Measurements from ENCODE around the gene CAPN11. TPM values are rescaled to one million over a fixed set of nuclear protein-coding genes. Genes with fewer than 3 reads are reported as not detected.

CAPN11 gene
- total and polyA plus RNA-seq, 4 donors, result 0.08 to 0.19 (median 0.09) TPM; not detected in 1

DNA sequence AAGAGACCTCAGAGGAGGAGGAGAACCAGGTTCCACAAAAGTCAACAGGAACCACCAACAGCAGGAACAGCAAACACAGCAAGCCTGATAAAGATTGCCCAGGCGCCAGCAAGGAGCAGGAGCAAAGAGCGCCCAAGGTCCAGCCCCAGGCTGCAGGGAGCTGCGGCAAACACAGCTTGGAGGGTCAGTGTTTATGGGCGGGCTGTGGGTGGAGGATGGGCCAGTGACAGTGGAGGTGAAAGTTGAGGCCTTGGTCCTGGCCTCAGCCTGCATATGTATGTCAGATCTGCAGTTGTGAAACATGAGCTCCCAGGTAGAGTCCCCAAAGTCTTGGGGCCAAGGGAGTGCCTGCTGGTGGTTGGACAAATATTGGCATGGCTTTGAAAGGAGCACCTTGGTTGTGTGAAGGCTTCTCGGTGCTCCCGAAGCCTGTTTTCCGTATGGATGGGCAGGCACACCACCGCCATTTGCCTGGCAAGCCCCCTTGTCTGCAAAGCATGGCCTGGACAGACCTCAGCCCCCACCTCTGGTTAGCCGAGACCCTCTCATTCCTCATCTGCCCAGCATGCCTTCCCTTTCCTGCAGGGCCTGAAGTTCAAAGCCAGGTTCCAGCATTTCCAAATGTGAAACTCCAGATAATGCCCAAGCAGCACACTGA lies 2.0 kb upstream of the CAPN11 start:
- TF ChIP-seq FOXA1 (IDR thresholded peaks at IDR 0.05) (no peak), RXRA (IDR thresholded peaks at IDR 0.05) (peak; percentile 8 to 13), HNF4A (conservative IDR thresholded peaks at IDR 0.05) (peak in 1 of 2 donors; percentile 27), YY1 (IDR thresholded peaks at IDR 0.05) (no peak), SP1 (IDR thresholded peaks at IDR 0.05) (no peak), JUND (IDR thresholded peaks at IDR 0.05) (no peak)
- H3K4me1 ChIP-seq (ENCODE audit: control insufficient read depth in 4 of 4, insufficient read depth in 4 of 4, low read length in 3 of 4), result peaks cover 0 to 3% (median 1%) of the 10 kb centered on the region in 4 donors
- DNase-seq (ENCODE audit: low spot score), result peak; percentile 68
- no peak overlapping the region for H3K27ac ChIP-seq (ENCODE audit: low read depth in 1 of 2, low read length in 2 of 2)
- H3K27me3 ChIP-seq (ENCODE audit: control insufficient read depth in 4 of 4, insufficient read depth in 4 of 4, low read length in 3 of 4), result no peaks in the 10 kb centered on the region
- 70% methylated on average over 9 of the region's 9 CpGs for WGBS
- peaks cover 0 to 6% (median 5%) of the 10 kb centered on the region in 4 donors for H3K36me3 ChIP-seq (ENCODE audit: control insufficient read depth in 4 of 4, insufficient read depth in 3 of 4, low read depth in 1 of 4, low read length in 3 of 4)
- no peak overlapping the region for H3K9ac ChIP-seq (ENCODE audit: low read depth in 1 of 2, low read length in 2 of 2)
- H3K9me3 ChIP-seq (ENCODE audit: control insufficient read depth in 4 of 4, low read length in 3 of 4), result no peaks in the 10 kb centered on the region
- H3K4me3 ChIP-seq (ENCODE audit: low read depth in 1 of 3, low read length in 3 of 3), result no peak overlapping the region

DNA sequence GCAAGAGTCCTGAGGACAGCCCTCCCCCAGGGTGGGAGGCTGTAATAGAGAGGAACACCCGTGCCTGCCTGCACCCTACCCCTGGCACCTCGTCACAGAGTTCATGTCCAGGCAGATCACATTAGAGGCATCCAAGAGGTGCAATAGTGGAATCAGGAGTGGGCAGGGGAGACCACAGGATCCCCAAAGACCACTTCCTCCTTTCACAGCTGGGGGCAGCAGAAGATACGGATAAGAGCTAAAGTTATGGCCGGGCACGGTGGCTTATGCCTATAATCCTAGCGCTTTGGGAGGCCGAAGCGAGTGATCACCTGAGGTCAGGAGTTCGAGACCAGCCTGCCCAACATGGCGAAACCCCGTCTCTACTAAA lies 1.5 kb upstream of the CAPN11 start:
- Histone ChIP-seq H3K4me3 (ENCODE audit: low read depth in 1 of 3, low read length in 3 of 3) (no peak overlapping the region), H3K9me3 (ENCODE audit: control insufficient read depth in 4 of 4, low read length in 3 of 4) (no peaks in the 10 kb centered on the region), H3K4me1 (ENCODE audit: control insufficient read depth in 4 of 4, insufficient read depth in 4 of 4, low read length in 3 of 4) (peaks cover 0 to 3% (median 0%) of the 10 kb centered on the region in 4 donors), H3K27ac (ENCODE audit: low read depth in 1 of 2, low read length in 2 of 2) (no peak overlapping the region), H3K36me3 (ENCODE audit: control insufficient read depth in 4 of 4, insufficient read depth in 3 of 4, low read depth in 1 of 4, low read length in 3 of 4) (peaks cover 0 to 6% (median 5%) of the 10 kb centered on the region in 4 donors), H3K27me3 (ENCODE audit: control insufficient read depth in 4 of 4, insufficient read depth in 4 of 4, low read length in 3 of 4) (no peaks in the 10 kb centered on the region), H3K9ac (ENCODE audit: low read depth in 1 of 2, low read length in 2 of 2) (no peak overlapping the region)
- peak; percentile 31 for DNase-seq (ENCODE audit: low spot score)
- WGBS, result 89% methylated on average over 11 of the region's 11 CpGs
- no peak for TF ChIP-seq JUND (IDR thresholded peaks at IDR 0.05)
- TF ChIP-seq FOXA2 (IDR thresholded peaks at IDR 0.05), result no peak
- TF ChIP-seq, protein P1, sequence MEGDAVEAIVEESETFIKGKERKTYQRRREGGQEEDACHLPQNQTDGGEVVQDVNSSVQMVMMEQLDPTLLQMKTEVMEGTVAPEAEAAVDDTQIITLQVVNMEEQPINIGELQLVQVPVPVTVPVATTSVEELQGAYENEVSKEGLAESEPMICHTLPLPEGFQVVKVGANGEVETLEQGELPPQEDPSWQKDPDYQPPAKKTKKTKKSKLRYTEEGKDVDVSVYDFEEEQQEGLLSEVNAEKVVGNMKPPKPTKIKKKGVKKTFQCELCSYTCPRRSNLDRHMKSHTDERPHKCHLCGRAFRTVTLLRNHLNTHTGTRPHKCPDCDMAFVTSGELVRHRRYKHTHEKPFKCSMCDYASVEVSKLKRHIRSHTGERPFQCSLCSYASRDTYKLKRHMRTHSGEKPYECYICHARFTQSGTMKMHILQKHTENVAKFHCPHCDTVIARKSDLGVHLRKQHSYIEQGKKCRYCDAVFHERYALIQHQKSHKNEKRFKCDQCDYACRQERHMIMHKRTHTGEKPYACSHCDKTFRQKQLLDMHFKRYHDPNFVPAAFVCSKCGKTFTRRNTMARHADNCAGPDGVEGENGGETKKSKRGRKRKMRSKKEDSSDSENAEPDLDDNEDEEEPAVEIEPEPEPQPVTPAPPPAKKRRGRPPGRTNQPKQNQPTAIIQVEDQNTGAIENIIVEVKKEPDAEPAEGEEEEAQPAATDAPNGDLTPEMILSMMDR (IDR thresholded peaks at IDR 0.05; ENCODE audit: low read depth, low read length, missing input control), result no peak
- TF ChIP-seq, protein P2, sequence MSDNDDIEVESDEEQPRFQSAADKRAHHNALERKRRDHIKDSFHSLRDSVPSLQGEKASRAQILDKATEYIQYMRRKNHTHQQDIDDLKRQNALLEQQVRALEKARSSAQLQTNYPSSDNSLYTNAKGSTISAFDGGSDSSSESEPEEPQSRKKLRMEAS (IDR thresholded peaks at IDR 0.05), result no peak
- TF ChIP-seq HNF4A (conservative IDR thresholded peaks at IDR 0.05), result no peak

DNA sequence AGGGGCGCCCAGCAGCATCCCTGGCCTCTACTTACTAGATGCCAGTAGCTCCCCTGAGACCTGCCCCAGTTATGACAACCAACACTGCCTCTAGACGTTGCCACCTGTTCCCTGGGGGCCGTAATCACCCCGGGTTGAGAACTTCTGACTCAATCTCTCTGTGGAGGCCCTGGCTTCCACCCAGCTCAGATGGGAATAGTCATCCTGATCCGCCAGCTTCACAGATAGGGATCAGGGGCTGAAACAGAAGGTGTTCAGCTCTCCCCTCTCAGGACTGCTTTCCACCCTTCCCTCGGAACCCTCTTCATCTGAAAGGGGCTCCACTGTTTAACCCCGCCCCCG lies 3.3 kb downstream of the CAPN11 start:
- 83% methylated on average over 8 of the region's 8 CpGs for WGBS
- TF ChIP-seq, protein P3, sequence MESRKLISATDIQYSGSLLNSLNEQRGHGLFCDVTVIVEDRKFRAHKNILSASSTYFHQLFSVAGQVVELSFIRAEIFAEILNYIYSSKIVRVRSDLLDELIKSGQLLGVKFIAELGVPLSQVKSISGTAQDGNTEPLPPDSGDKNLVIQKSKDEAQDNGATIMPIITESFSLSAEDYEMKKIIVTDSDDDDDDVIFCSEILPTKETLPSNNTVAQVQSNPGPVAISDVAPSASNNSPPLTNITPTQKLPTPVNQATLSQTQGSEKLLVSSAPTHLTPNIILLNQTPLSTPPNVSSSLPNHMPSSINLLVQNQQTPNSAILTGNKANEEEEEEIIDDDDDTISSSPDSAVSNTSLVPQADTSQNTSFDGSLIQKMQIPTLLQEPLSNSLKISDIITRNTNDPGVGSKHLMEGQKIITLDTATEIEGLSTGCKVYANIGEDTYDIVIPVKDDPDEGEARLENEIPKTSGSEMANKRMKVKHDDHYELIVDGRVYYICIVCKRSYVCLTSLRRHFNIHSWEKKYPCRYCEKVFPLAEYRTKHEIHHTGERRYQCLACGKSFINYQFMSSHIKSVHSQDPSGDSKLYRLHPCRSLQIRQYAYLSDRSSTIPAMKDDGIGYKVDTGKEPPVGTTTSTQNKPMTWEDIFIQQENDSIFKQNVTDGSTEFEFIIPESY (IDR thresholded peaks at IDR 0.05), result no peak
- no peak for TF ChIP-seq HNF4G (IDR thresholded peaks at IDR 0.05)
- no peak for TF ChIP-seq RXRA (IDR thresholded peaks at IDR 0.05)
- TF ChIP-seq, protein P4, sequence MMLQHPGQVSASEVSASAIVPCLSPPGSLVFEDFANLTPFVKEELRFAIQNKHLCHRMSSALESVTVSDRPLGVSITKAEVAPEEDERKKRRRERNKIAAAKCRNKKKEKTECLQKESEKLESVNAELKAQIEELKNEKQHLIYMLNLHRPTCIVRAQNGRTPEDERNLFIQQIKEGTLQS (IDR thresholded peaks at IDR 0.05), result no peak
- TF ChIP-seq FOXA2 (IDR thresholded peaks at IDR 0.05), result no peak
- TF ChIP-seq, protein P5, sequence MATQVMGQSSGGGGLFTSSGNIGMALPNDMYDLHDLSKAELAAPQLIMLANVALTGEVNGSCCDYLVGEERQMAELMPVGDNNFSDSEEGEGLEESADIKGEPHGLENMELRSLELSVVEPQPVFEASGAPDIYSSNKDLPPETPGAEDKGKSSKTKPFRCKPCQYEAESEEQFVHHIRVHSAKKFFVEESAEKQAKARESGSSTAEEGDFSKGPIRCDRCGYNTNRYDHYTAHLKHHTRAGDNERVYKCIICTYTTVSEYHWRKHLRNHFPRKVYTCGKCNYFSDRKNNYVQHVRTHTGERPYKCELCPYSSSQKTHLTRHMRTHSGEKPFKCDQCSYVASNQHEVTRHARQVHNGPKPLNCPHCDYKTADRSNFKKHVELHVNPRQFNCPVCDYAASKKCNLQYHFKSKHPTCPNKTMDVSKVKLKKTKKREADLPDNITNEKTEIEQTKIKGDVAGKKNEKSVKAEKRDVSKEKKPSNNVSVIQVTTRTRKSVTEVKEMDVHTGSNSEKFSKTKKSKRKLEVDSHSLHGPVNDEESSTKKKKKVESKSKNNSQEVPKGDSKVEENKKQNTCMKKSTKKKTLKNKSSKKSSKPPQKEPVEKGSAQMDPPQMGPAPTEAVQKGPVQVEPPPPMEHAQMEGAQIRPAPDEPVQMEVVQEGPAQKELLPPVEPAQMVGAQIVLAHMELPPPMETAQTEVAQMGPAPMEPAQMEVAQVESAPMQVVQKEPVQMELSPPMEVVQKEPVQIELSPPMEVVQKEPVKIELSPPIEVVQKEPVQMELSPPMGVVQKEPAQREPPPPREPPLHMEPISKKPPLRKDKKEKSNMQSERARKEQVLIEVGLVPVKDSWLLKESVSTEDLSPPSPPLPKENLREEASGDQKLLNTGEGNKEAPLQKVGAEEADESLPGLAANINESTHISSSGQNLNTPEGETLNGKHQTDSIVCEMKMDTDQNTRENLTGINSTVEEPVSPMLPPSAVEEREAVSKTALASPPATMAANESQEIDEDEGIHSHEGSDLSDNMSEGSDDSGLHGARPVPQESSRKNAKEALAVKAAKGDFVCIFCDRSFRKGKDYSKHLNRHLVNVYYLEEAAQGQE (IDR thresholded peaks at IDR 0.05), result no peak
- H3K27me3 ChIP-seq (ENCODE audit: control insufficient read depth in 4 of 4, insufficient read depth in 4 of 4, low read length in 3 of 4), result no peaks in the 10 kb centered on the region
- no peaks in the 10 kb centered on the region for H3K36me3 ChIP-seq (ENCODE audit: control insufficient read depth in 4 of 4, insufficient read depth in 3 of 4, low read depth in 1 of 4, low read length in 3 of 4)
- no peak overlapping the region for H3K9ac ChIP-seq (ENCODE audit: low read depth in 1 of 2, low read length in 2 of 2)
- H3K4me1 ChIP-seq (ENCODE audit: control insufficient read depth in 4 of 4, insufficient read depth in 4 of 4, low read length in 3 of 4), result no peaks in the 10 kb centered on the region
- H3K27ac ChIP-seq (ENCODE audit: low read depth in 1 of 2, low read length in 2 of 2), result no peak overlapping the region
- no peaks in the 10 kb centered on the region for H3K9me3 ChIP-seq (ENCODE audit: control insufficient read depth in 4 of 4, low read length in 3 of 4)
- H3K4me3 ChIP-seq (ENCODE audit: low read depth in 1 of 3, low read length in 3 of 3), result no peak overlapping the region
- peak; percentile 29 for DNase-seq (ENCODE audit: low spot score)

Data from liver (tissue), 9 donors.